RWPE1 (cell line): Measurements from ENCODE around the gene AGBL1.
A peak's percentile ranks its signal among the peaks of the same experiment; 100 is the strongest.

Experiments used
- CTCF ChIA-PET: fragments of 350-600 bp; sonication (Branson Sonifier 250); formaldehyde crosslinking; extraction: SDS; loops from one replicate; lab custom pipeline; 2021; lab: Yijun Ruan, JAX
- POLR2A ChIA-PET: fragments of 400-600 bp; formaldehyde crosslinking; extraction: SDS; loops from one replicate; lab custom pipeline; 2020; ENCODE audit warnings: antibody characterized with exemption; ENCODE audit not compliant: low non-redundant PET; lab: Yijun Ruan, JAX
- DNase-seq: peaks from one replicate; pipeline ENCODE4 v3.0.0; 2012; ENCODE audit warnings: low spot score
- H3K27ac ChIP-seq: fragments of 450-650 bp; 2 replicates; pipeline ENCODE4 v1.5.1; 2017
- CTCF ChIP-seq: fragments of 450-650 bp; conservative IDR thresholded peaks from 2 replicates; pipeline ENCODE4 v1.5.1; 2017; ENCODE audit warnings: low read depth, mild to moderate bottlenecking

Gene AGBL1

GRCh38 chr15:86620641-86621349 is 541.1 kb downstream of the AGBL1 start:
- DNase-seq = no peak
- CTCF ChIA-PET = interaction anchor here (0.5 to 0.6 kb wide), 2 partner anchors 473 to 1829 kb away, joined by 3 to 4 read pairs; no protein-coding TSS in a partner anchor
- POLR2A ChIA-PET = no interaction called here
- no peak overlapping the region for H3K27ac ChIP-seq
- TF ChIP-seq CTCF = no peak

GRCh38 chr15:86623236-86623635 is 543.6 kb downstream of the AGBL1 start:
- POLR2A ChIA-PET = no interaction called here
- H3K27ac ChIP-seq = no peak overlapping the region
- CTCF ChIA-PET = interaction anchor here (0.7 kb wide), 1 partner anchor 392 kb away, joined by 5 read pairs; no protein-coding TSS in a partner anchor
- DNase-seq = no peak
- no peak for TF ChIP-seq CTCF

GRCh38 chr15:86624261-86625036 is 544.8 kb downstream of the AGBL1 start:
- peak overlapping the region; percentile 70 for H3K27ac ChIP-seq
- DNase-seq = peak; percentile 97
- peak; percentile 91 for TF ChIP-seq CTCF
- ChIA-PET CTCF (interaction anchor here (0.5 to 1.8 kb wide), 9 partner anchors 11 to 1434 kb away, joined by 3 to 10 read pairs (median 4); no protein-coding TSS in a partner anchor), POLR2A (no interaction called here)

- CTCF ChIA-PET = no interaction called here
- no peak for TF ChIP-seq CTCF
- H3K27ac ChIP-seq = no peak overlapping the region
- POLR2A ChIA-PET = no interaction called here
- DNase-seq = no peak
Observed at GRCh38 chr15:86629409-86630356, 550.0 kb downstream of the AGBL1 start.

GRCh38 chr15:86630946-86631345 is 551.3 kb downstream of the AGBL1 start:
- ChIA-PET POLR2A (no interaction called here), CTCF (no interaction called here)
- H3K27ac ChIP-seq = no peak overlapping the region
- no peak for TF ChIP-seq CTCF
- no peak for DNase-seq

- TF ChIP-seq CTCF = no peak
- H3K27ac ChIP-seq = no peak overlapping the region
- no peak for DNase-seq
- CTCF ChIA-PET = no interaction called here
- POLR2A ChIA-PET = no interaction called here
Observed at GRCh38 chr15:86634146-86634545, 554.5 kb downstream of the AGBL1 start.
